MM.1S (cell line): ENCODE data around the gene CRTC2.

ENCODE experiments used
- DNase-seq: peaks from one replicate; pipeline ENCODE4 v3.0.0-alpha.2; 2015
- H2AFZ ChIP-seq: fragments of 300-600 bp; sonication (generic); 2 replicates; pipeline ENCODE4 v1.6.0; 2016; ENCODE audit warnings: antibody characterized with exemption, low read length
- H3F3A ChIP-seq: fragments of 300-600 bp; sonication (generic); 2 replicates; pipeline ENCODE4 v1.6.1; 2016; ENCODE audit warnings: mild to moderate bottlenecking, antibody characterized with exemption, low read length, moderate library complexity, mixed read lengths; ENCODE audit not compliant: insufficient read depth
- H3K27ac ChIP-seq: fragments of 300-600 bp; sonication (generic); 2 replicates; pipeline ENCODE4 v1.5.1; 2016; ENCODE audit warnings: mild to moderate bottlenecking, low read length
- H3K27me3 ChIP-seq: fragments of 300-600 bp; sonication (generic); replicated peaks from 2 replicates; pipeline ENCODE4 v1.6.0; 2016; ENCODE audit warnings: low read length; ENCODE audit not compliant: insufficient read depth
- H3K36me3 ChIP-seq: fragments of 300-600 bp; sonication (generic); replicated peaks from 2 replicates; pipeline ENCODE4 v1.6.1; 2016; ENCODE audit warnings: mild to moderate bottlenecking, low read length, mixed read lengths; ENCODE audit not compliant: insufficient read depth
- H3K4me1 ChIP-seq: fragments of 300-600 bp; sonication (generic); 2 replicates; pipeline ENCODE4 v1.6.1; 2016; ENCODE audit warnings: low read length, mixed read lengths
- H3K4me2 ChIP-seq: fragments of 300-600 bp; sonication (generic); 2 replicates; pipeline ENCODE4 v1.6.0; 2016; ENCODE audit warnings: low read depth, low read length
- H3K4me3 ChIP-seq: fragments of 300-600 bp; sonication (generic); 2 replicates; pipeline ENCODE4 v1.5.1; 2016; ENCODE audit warnings: low read length, mixed read lengths
- H3K79me2 ChIP-seq: fragments of 300-600 bp; sonication (generic); 2 replicates; pipeline ENCODE4 v1.6.1; 2016; ENCODE audit warnings: mixed run types, low read length, mixed read lengths
- H3K9ac ChIP-seq: fragments of 300-600 bp; sonication (generic); 2 replicates; pipeline ENCODE4 v1.6.1; 2016; ENCODE audit warnings: low read length, mixed read lengths
- H3K9me2 ChIP-seq: fragments of 300-600 bp; sonication (generic); replicated peaks from 2 replicates; pipeline ENCODE4 v1.6.1; 2016; ENCODE audit warnings: mild to moderate bottlenecking, low read length, mixed read lengths; ENCODE audit not compliant: insufficient read depth
- H3K9me3 ChIP-seq: fragments of 300-600 bp; sonication (generic); replicated peaks from 2 replicates; pipeline ENCODE4 v1.6.1; 2016; ENCODE audit warnings: mild to moderate bottlenecking, low read length, mixed read lengths; ENCODE audit not compliant: insufficient read depth
- H4K20me1 ChIP-seq: fragments of 300-600 bp; sonication (generic); 2 replicates; pipeline ENCODE4 v1.6.1; 2016; ENCODE audit warnings: mild to moderate bottlenecking, low read length, moderate library complexity, mixed read lengths; ENCODE audit not compliant: insufficient read depth
- CTCF ChIP-seq: fragments of 300-600 bp; sonication (generic); IDR thresholded peaks from 2 replicates; pipeline ENCODE4 v1.5.1; 2016; ENCODE audit warnings: antibody characterized with exemption, low read length, mixed read lengths
- EZH2 ChIP-seq: fragments of 300-600 bp; sonication (generic); optimal IDR thresholded peaks from 2 replicates; pipeline ENCODE3; 2017; ENCODE audit warnings: low read depth, mild to moderate bottlenecking, antibody characterized with exemption, low read length, mixed read lengths
- EZH2phosphoT487 ChIP-seq: fragments of 300-600 bp; sonication (generic); IDR thresholded peaks from 2 replicates; pipeline ENCODE4 v1.6.1; 2018; ENCODE audit warnings: antibody characterized with exemption, low read length

The CRTC2 gene

GRCh38 chr1:153928791-153929341 is 29.5 kb downstream of the CRTC2 start:
- Histone ChIP-seq H3K4me1 (0 out of 2 replicates have a peak, but pooled peaks cover 2% of the 10 kb centered on the region), H3K36me3 (no peaks in the 10 kb centered on the region), H3F3A (peaks cover 16% of the 10 kb centered on the region; the same call in 1 of the 2 replicates), H3K79me2 (peaks cover 4% of the 10 kb centered on the region), H3K4me3 (no peak overlapping the region), H3K9me2 (no peaks in the 10 kb centered on the region), H3K9ac (no peak overlapping the region), H3K4me2 (no peak overlapping the region), H2AFZ (no peak overlapping the region), H3K27me3 (no peaks in the 10 kb centered on the region), H3K9me3 (no peaks in the 10 kb centered on the region), H3K27ac (no peak overlapping the region), H4K20me1 (no peaks in the 10 kb centered on the region)
- TF ChIP-seq CTCF (no peak), EZH2phosphoT487 (no peak), EZH2 (no peak)
- no peak for DNase-seq

GRCh38 chr1:153928245-153928644 is 30.2 kb downstream of the CRTC2 start:
- H4K20me1 ChIP-seq, result no peaks in the 10 kb centered on the region
- 0 out of 2 replicates have a peak, but pooled peaks cover 3% of the 10 kb centered on the region for H3K4me1 ChIP-seq
- no peaks in the 10 kb centered on the region for H3K27me3 ChIP-seq
- no peak overlapping the region for H2AFZ ChIP-seq
- H3K4me3 ChIP-seq, result no peak overlapping the region
- TF ChIP-seq EZH2phosphoT487 (no peak), CTCF (no peak), EZH2 (no peak)
- no peak overlapping the region for H3K9ac ChIP-seq
- no peak overlapping the region for H3K4me2 ChIP-seq
- no peaks in the 10 kb centered on the region for H3K9me3 ChIP-seq
- no peak overlapping the region for H3K27ac ChIP-seq
- H3K9me2 ChIP-seq, result no peaks in the 10 kb centered on the region
- H3K79me2 ChIP-seq, result peaks cover 9% of the 10 kb centered on the region
- no peak for DNase-seq
- no peaks in the 10 kb centered on the region for H3K36me3 ChIP-seq
- peaks cover 23% of the 10 kb centered on the region; the same call in 1 of the 2 replicates for H3F3A ChIP-seq

GRCh38 chr1:153926405-153926804 is 32.0 kb downstream of the CRTC2 start:
- H3K9me2 ChIP-seq, result no peaks in the 10 kb centered on the region
- TF ChIP-seq EZH2, result no peak
- no peak for TF ChIP-seq CTCF
- no peak for TF ChIP-seq EZH2phosphoT487
- no peak overlapping the region for H2AFZ ChIP-seq
- H3K27ac ChIP-seq, result no peak overlapping the region
- no peak for DNase-seq
- H3K27me3 ChIP-seq, result no peaks in the 10 kb centered on the region
- H3F3A ChIP-seq, result peaks cover 31% of the 10 kb centered on the region
- no peak overlapping the region for H3K9ac ChIP-seq
- H4K20me1 ChIP-seq, result no peaks in the 10 kb centered on the region; the same call in 1 of the 2 replicates
- no peak overlapping the region for H3K4me3 ChIP-seq
- peaks cover 18% of the 10 kb centered on the region for H3K79me2 ChIP-seq
- H3K4me1 ChIP-seq, result peaks cover 4% of the 10 kb centered on the region
- H3K4me2 ChIP-seq, result no peak overlapping the region
- no peaks in the 10 kb centered on the region for H3K9me3 ChIP-seq
- no peaks in the 10 kb centered on the region for H3K36me3 ChIP-seq
